ENCODE results near the gene PBX4. TPM values are rescaled to one million over a fixed set of nuclear protein-coding genes. Genes with fewer than 3 reads are reported as not detected.

PBX4 gene
- total RNA-seq, 1 experiment from 2014 or later = 8.3 TPM

- POLR2A ChIA-PET = interaction anchor here (0.5 kb wide), 1 partner anchor 77 kb away, joined by 3 read pairs; no protein-coding TSS in a partner anchor
- Histone ChIP-seq H3K4me3 (ENCODE audit: low read depth in 2 of 2, low read length in 2 of 2) (peak overlapping the region; percentile 74 to 81), H3K27ac (ENCODE audit: low read length) (no peak overlapping the region), H3K9me3 (ENCODE audit: control insufficient read depth, insufficient read depth, low read depth, low read length) (no peaks in the 10 kb centered on the region), H3K27me3 (ENCODE audit: control insufficient read depth, insufficient read depth, low read length) (no peaks in the 10 kb centered on the region), H3K4me1 (ENCODE audit: control insufficient read depth, insufficient read depth, low read length) (peaks cover 10% of the 10 kb centered on the region), H3K36me3 (ENCODE audit: control insufficient read depth, insufficient read depth, low read length) (peaks cover 5% of the 10 kb centered on the region; the same call in 1 of the 2 replicates)
- CTCF ChIA-PET = no interaction called here
- no peak for DNase-seq (ENCODE audit: low read depth, low spot score)
- no peak for ATAC-seq
- TF ChIP-seq TCF7L2 (IDR thresholded peaks at IDR 0.05; ENCODE audit: low read depth, low read length) (no peak), POLR2AphosphoS5 (IDR thresholded peaks at IDR 0.05; ENCODE audit: low read depth, low read length) (no peak), CTCF (IDR thresholded peaks at IDR 0.05) (no peak), REST (IDR thresholded peaks at IDR 0.05; ENCODE audit: insufficient read depth in 1 of 2, low read depth in 2 of 2, low read length in 1 of 2) (no peak), SIN3A (IDR thresholded peaks at IDR 0.05; ENCODE audit: borderline replicate concordance, insufficient read depth, low read depth, low read length) (no peak)
- intact Hi-C loops (cut with micrococcal nuclease; ENCODE audit: unreplicated experiment) (loop anchor here (10.0 kb wide), 1 partner anchor 73 kb away; the partner anchor contains the start of gene ZNF14), in situ Hi-C loops (cut with HindIII; ENCODE audit: low pct_unique_long_range_greater_than_20kb, low sequenced_read_pairs) (no loop called here)
- no TSS peak for BruUV-seq (replicated peaks)
These were observed 43.3 kb upstream of the PBX4 start for GRCh38 chr19:19661675-19662251.

- Histone ChIP-seq H3K4me3 (ENCODE audit: low read depth in 2 of 2, low read length in 2 of 2) (no peak overlapping the region; a peak in 1 of 4 replicates), H3K4me1 (ENCODE audit: control insufficient read depth, insufficient read depth, low read length) (peaks cover 10% of the 10 kb centered on the region), H3K9me3 (ENCODE audit: control insufficient read depth, insufficient read depth, low read depth, low read length) (no peaks in the 10 kb centered on the region), H3K27me3 (ENCODE audit: control insufficient read depth, insufficient read depth, low read length) (no peaks in the 10 kb centered on the region), H3K36me3 (ENCODE audit: control insufficient read depth, insufficient read depth, low read length) (peaks cover 5% of the 10 kb centered on the region; the same call in 1 of the 2 replicates), H3K27ac (ENCODE audit: low read length) (no peak overlapping the region)
- ATAC-seq = no peak
- intact Hi-C loops (cut with micrococcal nuclease; ENCODE audit: unreplicated experiment) (loop anchor here (10.0 kb wide), 1 partner anchor 74 kb away; the partner anchor contains the start of gene ZNF14), in situ Hi-C loops (cut with HindIII; ENCODE audit: low pct_unique_long_range_greater_than_20kb, low sequenced_read_pairs) (no loop called here)
- CTCF ChIA-PET = no interaction called here
- BruUV-seq (replicated peaks) = no TSS peak
- no peak for DNase-seq (ENCODE audit: low read depth, low spot score)
- POLR2A ChIA-PET = no interaction called here
- no peak for TF ChIP-seq TCF7L2 (IDR thresholded peaks at IDR 0.05; ENCODE audit: low read depth, low read length)
- TF ChIP-seq CTCF (IDR thresholded peaks at IDR 0.05) = no peak
- no peak for TF ChIP-seq POLR2AphosphoS5 (IDR thresholded peaks at IDR 0.05; ENCODE audit: low read depth, low read length)
- TF ChIP-seq SIN3A (IDR thresholded peaks at IDR 0.05; ENCODE audit: borderline replicate concordance, insufficient read depth, low read depth, low read length) = no peak
- no peak for TF ChIP-seq REST (IDR thresholded peaks at IDR 0.05; ENCODE audit: insufficient read depth in 1 of 2, low read depth in 2 of 2, low read length in 1 of 2)
These were observed 42.7 kb upstream of the PBX4 start for GRCh38 chr19:19661141-19661674.

All from Panc1 (cell line).